ENCODE results near the gene HMCN2.

The HMCN2 gene

DNA sequence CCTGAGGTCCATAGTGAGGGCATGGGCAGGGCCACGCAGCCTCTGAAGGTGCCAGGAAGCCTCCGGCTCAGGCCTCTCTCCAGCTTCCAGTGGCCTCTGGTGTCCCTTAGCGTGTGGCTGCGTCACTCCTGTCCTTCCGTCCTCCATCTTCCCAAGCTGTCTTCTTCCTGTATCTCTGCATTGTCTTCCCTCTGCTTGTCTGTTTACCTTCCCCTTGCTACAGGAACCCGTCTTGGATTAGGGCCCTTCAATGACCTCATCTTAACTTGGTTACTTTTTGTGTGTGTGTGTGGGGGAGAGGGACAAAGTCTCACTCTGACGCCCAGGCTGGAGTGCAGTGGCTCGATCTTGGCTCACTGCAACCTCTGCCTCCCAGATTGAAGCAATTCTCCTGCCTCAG lies 193.6 kb downstream of the HMCN2 start:
- DNase-seq = no peak

DNA sequence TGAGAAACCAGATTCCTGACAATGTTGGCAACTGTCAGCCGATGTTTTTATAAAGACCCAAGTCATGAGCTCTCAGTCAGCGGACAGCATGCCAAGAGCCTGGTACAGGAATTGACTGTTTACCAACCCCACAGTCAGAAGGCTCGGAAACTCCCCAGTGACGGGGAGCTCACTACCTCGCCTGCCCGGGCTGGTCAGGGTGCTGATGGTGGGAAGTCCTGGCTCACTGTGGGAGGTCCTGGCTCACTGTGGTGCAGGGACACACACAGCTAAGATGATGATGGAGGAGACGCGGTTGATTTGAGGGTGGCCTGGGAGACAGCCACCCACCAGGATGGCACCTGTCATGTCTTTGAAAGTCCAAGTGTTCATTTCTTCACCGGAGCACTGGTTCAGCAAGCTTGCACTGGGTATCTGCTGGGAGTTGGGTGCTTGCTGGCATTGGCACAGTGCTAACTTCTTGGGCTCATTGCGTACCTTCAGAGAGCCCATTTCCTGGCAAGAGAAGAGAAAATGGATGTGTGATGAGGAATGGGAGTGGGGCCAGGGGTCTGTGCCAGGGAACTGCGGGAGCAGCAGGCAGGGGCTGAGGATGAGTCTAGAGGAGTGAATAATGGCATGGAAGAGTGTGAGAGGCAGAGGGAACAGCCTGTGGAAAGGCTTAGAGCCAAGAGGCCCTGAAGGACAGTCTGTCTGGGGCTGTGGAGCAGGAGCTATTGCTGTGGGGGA lies 194.5 kb downstream of the HMCN2 start:
- no peak for DNase-seq

DNA sequence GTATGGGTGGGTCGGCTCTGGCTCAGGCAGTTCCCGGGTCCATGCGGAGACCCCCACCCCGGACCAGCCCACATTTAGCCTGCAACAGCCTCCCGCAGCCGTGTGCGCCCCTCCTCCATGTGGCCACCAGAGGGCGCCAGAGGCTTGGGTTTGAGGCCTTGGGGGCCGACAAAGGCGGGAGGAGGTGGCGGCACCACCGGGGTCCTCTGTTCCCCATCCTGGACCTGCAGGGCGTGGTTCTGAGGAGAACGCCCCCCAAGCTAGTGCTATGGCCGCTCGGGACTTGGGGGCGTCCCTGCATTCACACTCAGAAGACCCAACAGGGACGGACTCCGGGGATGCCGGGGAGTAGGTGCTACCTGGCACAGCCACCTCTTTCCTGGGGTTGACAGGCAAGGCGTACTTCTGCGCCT lies 195.7 kb downstream of the HMCN2 start:
- DNase-seq = peak; percentile 65 to 72

DNA sequence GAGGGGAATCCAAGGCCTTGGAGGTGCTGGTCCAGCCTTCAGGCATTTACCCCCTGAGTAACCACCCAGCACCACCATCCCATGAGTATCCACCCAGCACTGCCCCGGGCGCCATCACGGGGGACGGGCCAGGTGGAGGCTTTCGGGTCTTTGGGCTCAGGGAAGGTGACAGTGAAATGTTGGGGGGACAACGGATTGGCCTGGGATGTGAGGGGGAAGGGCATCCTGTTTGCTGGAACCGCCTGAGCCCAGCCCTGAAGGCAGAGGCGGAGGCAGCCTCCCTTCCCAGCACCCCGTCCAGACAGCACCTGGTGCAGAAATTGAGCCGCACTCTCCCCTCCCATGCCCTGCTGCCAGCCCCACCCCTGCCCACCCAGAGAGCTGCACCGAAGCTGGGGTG lies 196.2 kb downstream of the HMCN2 start:
- DNase-seq = no peak

DNA sequence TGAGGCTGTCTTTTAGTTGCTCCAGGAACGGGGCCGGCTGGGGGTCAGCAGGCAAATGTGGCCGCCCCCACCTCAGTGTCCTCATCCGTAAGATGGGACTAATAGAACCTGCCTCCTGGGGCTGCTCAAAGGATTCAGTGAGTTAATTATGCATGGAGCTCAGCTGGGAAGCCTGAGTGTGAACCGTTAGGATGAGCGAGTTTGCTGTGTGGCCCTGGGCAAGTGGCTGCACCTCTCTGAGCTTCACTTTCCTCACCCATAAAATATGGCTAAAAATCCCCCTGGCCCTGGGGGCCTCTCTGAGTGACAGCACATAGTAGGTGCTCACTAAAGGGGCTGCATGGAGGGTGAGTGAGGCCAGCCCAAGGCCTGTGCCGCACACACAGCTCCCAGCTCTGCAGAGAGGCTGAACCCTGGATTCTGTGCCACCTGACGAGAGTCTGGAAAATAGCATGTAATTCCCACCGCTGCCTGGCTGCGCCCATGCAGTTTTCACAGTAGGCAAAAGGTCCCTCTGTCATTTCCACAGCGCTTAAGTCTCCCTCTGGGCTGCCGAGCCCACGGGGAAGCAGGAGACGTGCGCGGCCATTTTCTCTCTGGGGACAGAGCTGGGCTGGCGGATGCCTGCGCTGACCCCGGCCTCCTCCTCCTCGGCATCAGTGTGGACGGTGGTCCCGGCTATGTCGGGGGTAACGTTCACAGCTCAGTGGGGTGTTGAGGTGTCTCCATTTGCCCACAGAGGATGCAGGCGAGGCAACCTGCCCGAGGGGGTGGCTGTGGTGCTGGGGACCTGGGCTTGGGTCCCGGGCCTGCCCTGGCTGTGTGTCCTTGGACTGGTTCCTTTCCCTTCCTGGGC lies 197.4 kb downstream of the HMCN2 start:
- DNase-seq = no peak

DNA sequence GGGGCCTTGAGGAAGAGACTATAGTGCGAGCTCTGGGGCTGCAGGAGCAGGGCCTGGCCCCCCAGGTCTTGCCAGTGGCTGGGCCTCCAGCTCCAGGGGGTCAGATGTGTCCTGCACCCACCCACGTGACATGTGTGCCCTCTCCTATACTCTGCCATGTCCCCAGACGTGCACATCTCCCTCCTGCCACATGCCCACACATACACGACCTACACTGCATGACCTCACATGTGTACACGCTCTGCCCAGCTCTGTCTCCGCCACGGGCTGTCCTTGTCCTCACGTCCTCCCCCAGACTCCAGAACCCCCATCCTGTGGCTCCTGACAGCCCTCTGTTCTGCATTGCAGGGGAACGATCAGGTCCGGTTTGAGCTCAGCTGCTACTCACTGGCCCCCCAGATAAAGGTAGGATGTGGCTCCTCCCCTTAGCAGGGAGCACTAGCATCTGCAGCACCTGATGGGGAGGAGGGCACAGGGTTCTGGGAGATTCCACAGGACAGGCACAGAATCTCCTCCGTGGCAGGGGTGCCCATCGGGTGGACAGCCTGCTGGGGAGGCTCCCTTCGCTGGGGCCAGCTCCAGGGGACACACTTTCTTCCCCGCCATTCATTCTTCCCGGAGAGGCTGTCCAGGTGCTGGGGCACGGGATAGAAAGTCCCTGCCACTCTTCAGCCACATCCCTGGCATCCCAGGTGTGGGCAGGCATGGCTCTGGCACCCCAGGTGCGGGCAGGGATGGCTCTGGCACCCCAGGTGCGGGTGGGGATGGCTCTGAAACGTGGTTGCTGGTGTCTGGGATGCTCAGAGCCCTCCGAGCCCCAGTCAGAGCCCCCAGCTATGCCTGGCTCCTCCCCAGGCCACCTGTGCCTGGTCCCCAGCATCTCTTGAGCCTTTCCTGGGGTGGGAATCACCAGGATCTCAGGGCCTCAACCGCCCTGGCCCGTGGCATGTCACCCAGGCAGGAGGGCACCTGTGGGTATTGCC lies 198.5 kb downstream of the HMCN2 start:
- no peak for DNase-seq

DNA sequence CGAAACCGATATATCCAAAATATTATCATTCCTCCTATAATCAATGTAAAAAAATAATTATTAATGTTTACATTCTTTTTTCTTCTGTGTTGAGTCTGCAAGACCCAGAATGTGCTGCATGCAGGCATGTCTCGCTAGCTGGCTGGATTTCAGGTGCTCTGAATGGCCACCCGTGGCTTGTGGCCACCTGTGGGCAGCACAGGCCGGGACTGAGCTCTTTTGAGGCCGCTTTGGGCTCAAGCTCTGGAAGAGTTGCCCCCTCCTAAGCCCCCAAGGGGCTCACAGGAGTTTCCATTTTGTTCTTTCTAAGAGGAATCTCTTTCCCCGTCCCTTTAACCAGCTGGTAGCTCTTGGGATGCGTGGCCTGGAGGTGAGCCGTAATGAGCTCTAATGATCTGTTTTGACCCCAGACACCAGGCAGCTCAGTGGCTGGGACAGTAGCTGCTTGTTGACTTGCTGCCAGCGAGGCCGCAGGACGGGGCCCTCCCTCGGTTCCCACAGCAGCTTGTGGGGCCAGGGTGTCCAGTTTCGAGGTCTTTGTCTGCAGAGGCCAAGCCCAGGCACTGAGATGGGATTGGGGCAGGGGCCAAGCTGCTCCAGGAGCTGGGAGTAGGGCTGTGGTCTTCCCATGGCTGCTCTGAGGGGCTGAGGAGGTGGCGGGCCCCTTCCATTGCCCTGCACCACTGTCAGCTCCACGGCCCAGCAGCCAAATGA lies 200.0 kb downstream of the HMCN2 start:
- DNase-seq = no peak

DNA sequence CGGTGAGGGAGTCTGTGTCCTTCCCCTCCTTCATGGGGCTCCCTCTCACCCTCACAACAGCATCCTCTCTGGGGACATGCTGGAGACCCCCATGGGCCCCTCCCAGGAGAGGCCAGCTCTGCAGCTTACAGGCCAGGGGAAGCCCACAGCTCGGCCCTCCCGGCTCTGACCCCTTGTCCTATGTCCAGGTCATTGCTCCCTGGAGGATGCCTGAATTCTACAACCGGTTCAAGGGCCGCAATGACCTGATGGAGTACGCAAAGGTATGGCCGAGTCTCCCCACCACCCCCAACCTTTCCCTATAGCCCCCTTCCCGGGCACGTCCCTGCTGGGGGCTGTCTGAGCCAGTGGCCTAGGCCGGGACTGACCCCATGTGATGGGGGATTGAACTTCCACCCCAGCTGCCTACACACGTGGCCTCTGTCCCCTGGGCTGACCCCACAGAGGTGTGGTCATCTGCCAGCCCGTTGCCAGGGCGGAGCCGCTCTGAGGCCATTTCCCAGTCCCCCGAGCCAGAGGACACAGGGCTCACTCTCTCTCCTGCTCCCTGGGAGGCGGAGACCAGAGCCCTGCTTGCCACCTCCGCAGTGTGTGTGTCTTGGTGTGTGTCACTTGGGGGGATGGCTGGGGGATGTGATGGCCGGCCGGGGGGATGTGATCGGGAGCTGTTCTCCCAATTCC lies 201.1 kb downstream of the HMCN2 start:
- no peak for DNase-seq

DNA sequence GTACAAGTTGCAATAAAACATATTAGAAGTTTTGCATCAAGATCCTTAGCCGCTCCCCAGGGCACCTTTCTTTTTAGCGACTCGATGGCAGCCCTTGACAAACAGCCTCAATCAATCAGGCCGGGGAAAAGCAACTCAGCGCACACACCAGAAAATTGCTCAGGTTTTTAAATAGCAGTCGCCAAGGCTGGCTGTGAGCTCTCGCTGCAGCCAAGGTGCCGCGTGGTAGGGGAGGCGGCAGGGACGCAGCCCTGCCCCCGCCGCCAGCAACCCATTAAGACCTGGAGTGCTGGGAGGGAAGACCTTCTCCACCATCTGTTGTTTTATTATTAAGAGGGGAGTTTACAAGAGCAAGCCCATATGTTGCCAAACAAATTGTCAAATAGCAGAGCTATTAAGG lies 201.8 kb downstream of the HMCN2 start:
- no peak for DNase-seq

DNA sequence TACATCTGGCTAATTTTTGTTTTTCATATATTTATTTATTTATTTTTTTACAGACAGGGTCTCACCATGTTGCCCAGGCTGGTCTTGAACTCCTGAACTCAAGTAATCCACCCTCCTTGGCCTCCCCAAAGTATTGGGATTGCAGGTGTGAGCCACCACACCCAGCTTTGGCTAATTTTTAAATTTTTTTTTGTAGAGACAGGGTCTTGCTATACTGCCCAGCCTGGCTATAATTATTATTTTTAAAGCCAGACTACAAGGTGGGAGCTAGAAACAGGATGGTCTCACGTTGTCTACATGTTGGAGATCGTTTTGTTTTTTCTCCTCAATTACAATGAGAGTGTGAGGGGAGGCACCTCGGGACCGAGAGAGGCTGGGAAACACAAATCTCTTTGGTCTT lies 203.0 kb downstream of the HMCN2 start:
- no peak for DNase-seq

DNA sequence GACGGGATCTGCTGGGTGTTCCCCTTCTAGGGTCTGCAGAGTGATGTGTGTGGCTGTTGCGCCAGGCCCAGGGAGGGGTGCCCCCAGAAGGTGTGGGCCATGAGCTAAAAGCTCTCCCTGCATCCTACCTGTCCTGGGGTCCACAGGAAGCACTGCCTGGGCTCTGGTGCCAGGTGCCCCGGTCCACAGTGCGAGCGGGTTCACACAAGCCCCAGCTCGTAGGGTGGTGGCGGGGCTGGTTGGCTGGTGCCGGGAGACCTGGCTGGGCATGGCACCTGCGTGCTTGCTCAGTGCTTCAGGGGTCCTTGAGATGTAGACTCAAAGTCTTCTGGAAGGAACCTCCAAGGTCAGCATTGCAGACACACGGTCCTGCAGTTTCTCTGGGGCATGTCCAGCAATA lies 204.7 kb downstream of the HMCN2 start:
- no peak for DNase-seq

DNA sequence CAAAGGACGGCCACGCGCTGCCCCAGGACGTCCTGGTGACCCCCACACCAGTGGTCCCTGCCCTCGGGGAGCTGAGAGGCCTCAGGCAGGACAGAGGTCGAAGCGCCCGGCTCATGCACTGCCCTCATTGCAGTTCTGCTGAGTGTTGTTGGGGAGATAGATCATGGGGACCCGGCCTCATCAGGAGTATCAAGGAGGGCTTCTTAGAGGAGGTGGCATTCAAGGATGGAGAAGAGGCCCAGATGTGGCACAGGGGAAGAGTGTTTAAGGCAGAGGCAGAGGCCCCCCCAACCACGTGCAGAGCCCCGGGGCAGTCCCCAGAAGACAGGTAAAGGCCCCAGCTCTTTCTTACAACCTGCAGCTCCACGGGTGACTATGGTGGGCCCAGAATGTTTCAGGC lies 205.4 kb downstream of the HMCN2 start:
- no peak for DNase-seq

DNA sequence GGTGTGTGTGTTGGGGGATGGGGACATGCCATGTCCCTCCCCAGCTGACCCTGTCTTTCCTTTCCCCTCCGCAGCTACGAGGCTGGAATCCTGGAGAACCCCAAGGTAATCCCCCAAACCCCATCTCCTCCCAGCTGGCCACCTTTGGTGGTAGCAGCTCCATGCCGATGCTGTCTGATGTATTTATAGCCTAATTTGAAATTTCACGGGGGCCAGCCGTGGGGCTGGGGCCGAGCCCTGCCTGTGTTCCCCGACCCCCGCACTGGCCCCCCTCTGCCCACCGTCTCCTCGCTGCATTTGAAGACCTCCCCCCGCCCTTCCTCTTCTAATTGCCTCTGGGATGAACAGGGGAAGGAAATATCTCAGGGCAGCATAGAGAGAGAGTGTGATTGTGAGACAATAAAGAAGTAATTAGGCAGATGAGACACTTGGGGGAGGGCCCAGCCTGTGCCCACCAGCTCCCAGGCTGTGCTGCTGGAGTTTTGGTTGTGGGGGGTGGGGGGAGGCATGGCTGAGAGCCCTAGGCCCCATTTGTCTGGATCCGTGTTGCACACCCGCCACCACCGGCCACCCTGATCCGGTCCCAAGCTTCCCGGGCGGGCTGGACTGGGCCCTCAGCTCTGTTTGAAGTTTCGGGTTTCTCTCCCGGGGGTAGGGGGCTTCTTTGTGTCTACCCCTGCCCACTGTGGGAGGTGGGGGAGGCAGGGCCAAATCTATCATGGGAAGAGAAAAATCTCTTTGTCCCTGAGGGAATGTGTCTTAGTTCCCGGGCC lies 206.0 kb downstream of the HMCN2 start:
- DNase-seq = no peak

DNA sequence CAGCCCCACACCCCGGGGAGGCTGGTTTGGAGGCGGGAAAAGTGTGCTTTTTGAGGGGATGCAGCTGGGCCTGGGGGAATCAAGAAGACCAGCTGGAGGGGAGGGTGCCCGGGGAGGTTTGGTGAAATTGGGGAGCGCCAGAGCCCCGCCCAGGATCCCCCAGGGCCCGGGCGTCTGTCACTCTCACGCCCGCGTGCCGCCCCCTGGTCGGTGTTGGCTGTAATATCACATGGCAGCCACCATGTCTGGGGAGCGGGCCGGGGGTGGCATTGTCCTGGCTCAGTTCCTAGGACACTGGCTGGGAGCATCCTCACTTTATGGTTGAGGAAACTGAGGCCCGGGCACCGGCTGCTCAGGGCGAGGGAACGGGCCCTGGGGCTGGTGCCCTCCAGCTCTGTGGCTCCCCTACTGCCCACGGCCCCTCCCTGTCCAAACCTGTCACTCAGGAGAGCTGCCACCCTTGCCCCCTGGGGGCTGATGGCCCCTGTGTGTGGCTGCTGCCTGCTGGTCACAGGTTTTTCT lies 206.7 kb downstream of the HMCN2 start:
- no peak for DNase-seq

DNA sequence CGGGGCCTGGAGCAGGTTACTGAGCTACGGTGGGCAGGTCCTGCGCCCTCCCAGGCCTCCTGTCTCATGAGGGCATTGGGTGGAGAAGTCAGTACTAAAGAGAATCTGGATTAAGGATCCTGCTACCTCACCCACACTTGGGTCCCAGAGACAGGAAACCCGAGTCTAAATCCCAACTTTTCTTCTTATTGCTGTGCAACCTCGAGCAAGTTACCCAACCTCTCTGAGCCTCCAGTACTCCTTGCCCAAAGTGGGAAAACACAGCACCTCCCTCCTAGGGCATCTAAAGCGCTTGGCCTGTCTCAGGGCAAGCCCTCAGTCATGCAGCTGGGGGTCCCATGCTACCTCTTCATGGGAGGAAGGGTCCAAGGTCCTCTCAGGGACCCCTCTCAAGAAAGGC lies 207.4 kb downstream of the HMCN2 start:
- DNase-seq = no peak

DNA sequence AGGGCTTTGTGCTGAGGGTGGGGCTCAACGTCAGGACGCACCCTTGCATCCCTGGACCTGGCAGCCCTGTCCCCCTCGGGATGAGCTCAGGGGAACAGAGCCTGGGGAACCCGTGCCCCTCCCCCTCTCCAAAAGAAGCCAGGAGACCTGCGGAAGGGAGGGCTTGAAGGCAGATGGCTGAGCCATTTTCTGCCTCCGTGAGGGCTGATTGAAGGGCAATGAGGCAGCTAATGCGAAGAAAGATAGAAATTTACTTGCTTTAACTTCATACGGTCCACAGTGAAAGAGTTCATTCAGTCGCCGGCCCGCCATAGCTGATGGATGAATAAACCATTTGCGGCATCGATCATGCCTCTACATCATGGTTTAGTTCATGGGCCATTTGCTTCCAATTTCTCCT lies 208.0 kb downstream of the HMCN2 start:
- DNase-seq = no peak

DNA sequence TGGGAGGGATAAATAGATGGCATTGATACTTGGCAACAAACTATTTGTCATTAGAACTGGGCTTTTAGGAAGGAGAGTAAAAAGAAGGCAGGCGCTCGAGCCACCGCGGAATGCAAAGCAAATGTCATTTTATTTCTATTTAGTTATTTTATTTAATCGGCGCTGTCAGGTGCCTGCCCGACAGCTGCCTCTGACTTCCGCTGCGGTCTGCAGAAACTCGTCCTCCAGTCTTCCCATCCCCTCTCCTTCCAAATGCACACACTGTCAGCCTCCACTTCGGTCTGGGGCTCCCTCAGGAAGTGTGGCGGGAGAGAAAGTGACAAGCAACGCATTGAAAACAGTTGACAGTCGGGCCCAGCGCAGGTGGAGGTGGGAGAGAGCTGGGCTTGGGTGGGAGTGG lies 208.5 kb downstream of the HMCN2 start:
- no peak for DNase-seq

DNA sequence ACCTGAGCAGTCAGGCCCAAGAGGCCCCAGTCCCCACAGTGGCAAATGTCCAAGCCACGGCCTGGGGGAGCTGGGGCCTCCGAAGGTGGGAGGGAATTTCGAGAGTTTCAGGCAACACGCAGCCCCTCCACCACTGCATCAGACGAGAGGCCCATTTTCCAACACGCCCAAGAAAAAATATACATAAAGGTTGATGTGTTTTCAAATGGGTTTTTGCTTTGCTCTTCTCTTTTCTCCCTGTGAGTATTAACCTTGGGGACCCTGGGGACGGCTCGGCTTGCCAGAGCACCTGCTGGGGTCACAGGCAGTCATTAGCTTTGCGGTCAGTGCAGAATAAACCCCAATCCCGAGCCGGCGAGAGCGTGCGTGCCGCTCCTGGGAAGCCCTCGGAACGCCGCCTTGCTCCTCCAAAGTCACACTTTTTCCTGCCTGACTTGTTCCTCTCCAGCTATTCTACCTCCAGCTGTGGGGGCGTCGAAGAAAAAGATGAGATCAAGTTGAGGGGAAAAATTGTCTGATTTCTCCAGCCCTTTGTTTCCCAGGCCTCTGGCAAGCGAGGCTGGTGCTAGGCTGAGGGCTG lies 210.7 kb downstream of the HMCN2 start:
- DNase-seq = no peak

DNA sequence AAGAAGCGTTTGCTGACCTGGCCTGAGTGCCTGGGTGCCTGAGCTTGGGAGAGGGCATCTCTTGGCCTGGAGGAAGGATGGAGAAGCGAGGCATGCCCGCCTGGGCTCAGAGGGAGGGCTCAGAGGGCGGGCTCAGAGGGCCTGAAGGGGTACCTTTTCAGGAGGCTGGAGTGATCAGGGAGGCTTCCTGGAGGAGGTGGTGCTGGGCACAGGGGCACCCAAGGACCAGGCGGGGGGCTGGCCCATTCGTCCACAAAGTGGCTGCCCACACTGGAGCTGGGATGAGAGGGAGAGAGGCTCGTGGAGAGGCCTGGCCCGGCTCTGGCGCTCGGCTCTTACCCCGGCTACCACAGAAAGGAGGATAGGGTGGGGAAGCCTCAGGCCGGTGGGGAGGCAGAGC lies 212.0 kb downstream of the HMCN2 start:
- DNase-seq = no peak

DNA sequence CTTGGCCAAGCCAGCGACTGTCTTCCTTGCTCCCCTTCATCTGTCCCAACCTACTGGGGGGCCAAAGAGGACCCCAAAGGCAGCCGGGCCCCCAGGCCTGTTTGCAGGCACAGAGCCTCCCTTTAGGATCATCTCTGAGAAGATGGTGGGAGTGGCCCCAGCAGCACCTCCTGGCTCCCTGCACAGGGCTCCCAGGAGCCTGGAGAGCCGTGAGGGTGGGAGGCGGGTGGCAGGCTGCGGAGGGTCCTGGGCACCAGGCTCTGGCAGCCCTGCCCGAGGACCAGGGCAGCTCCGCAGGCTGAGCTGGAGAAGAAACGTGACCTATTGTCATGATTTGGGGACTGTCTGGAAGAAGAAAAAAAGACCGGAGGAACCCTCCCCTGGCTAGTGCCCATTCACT lies 212.6 kb downstream of the HMCN2 start:
- no peak for DNase-seq

All from activated CD4-positive, alpha-beta T cell treated with anti-CD3 and anti-CD28 coated beads for 4 hours (primary cell).